GM19372 (cell line): Measurements from ENCODE around the gene SYNE1.
"Not testable (repeated sequence)": the region's sequence is repeated elsewhere in the genome, so short reads cannot be mapped to it uniquely, and the experiment has no call there.

Experiments
- ATAC-seq: cut with Tn5 transposase; IDR thresholded peaks from one replicate; pipeline ENCODE4 v1.9.1; 2021; ENCODE audit warnings: mild to moderate bottlenecking, low read depth, moderate library complexity; ENCODE audit not compliant: unreplicated experiment

Gene SYNE1

GRCh38 chr6:152334555-152334954 lies 302.6 kb downstream of the SYNE1 start:
- no peak for ATAC-seq

DNA sequence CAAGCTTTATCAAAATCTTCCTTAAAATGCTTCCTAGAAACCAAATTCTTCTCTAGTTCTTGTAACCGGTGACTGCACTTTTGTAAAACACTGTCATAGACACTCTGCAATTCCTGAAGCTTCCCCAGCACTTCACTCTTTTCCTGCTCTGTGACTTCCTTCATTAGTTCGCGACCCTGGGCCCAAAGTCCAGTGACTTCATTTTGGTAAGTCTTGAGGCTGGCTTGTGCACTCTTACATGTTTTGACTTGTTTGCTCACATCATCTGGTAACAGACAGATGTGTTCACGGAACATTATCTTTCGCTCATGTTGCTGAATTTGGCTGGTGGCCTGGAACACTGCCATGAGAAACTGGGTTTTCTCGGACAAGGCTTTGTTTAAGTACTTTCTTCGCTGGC lies 306.2 kb downstream of the SYNE1 start:
- no peak for ATAC-seq

DNA sequence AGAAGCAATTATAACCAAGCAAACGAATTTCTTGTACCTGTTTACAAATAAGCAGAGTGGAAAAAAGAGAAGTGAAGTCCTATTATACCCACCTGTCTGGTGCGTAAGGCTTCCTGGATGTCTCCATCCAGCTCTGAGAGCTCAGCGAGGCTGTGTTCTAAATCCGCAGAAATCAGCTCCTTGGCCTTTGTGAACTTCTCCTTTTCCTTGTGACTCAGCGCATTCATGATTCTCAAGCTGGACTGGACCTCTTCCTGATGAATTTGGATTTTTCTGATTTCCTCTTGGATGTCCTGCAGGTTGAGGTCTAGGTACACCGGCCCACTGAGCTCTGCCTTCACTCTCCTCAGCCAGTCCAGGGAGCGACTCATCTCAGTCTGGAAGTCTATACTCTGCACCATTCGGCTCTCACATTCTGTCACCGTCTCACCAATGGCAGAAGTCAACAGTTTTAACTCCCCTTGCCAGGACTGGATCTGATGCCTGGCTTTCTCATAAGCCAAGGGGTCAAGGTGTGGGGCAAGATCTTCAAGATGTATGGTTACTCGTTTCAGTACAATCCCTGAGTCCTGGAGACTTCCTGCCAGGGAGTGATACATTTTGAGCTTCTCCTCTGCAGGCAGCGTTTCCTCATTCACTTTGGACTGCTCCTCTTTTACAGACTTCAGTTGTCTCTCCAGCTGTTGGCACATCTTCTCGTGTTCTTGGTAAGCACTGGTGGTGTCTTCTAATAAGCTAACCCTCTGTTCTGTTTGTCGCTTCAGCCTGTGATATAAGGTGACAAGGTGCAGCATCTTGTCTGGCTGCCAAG lies 307.3 kb downstream of the SYNE1 start:
- ATAC-seq, result no peak

- ATAC-seq, result not testable (repeated sequence)
These were observed 309.0 kb downstream of the SYNE1 start for GRCh38 chr6:152328200-152328599.

DNA sequence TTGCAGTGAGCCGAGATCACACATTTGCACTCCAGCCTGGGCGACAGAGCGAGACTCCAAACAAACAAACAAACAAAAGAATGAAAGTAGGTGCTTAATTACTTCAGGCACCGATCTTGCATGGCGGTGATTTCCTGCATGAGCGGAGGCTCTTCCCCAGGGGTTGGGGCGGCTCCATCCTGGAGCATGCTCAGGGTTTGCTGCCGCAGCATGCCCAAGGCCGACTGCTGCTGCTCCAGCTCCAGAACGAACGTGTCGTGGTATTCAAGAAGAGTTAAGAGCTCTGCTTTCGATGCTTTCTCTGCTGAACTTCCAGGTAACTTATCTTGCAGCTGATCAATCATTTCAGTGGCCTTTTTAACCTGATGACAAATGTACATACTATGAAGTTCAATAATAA lies 313.8 kb downstream of the SYNE1 start:
- ATAC-seq, result no peak

DNA sequence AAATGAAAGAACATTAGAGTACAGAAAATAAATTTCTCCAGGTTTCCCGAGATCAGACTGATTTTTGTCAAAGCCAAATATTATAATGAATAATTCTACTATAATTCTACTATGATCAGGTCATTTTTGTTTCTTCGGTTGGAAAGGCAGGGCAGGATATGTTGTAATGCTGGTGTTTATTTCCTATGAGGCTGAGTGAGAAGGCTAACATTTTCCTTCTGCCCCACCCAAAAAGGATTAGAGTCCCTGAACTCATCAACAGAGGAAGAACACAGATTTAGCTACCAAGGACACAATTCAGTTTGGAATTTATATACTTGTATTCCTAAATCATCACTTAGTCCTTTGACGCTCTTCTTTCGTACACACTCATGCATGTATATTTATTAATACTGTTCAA lies 318.9 kb downstream of the SYNE1 start:
- no peak for ATAC-seq

DNA sequence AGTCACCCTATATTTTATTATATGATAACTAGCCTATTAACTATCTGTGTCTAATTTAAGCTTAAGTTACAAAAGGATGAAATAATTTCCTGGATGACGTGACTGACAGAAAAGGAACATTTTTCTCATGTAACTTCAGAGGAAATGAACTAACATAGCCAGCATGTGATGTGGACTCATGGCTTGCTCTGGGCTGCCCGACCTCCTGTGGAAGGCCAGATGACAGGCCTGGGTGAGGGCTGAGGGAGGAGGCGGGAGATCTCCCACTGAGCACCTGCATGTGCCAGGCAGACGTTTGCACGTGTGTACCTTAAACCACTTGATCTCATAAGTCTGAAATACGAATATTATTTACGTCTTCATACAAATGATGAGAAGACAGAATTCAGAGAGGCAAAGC lies 321.1 kb downstream of the SYNE1 start:
- no peak for ATAC-seq

DNA sequence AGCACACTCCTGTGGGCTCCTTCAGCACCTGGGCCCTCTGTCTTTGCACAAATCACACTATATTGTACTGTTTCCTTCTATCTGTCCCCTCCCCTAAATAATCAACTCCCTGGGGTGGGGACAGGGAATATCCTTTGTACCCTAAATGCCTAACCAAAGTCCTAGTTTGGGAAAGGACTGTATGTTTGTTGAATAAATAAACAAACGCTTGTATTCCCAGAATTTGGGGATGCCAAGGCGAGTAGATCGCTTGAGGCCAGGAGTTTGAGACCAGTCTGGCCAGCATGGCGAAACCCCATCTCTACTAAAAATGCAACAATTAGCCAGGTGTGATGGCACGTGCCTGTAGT lies 322.7 kb downstream of the SYNE1 start:
- no peak for ATAC-seq

DNA sequence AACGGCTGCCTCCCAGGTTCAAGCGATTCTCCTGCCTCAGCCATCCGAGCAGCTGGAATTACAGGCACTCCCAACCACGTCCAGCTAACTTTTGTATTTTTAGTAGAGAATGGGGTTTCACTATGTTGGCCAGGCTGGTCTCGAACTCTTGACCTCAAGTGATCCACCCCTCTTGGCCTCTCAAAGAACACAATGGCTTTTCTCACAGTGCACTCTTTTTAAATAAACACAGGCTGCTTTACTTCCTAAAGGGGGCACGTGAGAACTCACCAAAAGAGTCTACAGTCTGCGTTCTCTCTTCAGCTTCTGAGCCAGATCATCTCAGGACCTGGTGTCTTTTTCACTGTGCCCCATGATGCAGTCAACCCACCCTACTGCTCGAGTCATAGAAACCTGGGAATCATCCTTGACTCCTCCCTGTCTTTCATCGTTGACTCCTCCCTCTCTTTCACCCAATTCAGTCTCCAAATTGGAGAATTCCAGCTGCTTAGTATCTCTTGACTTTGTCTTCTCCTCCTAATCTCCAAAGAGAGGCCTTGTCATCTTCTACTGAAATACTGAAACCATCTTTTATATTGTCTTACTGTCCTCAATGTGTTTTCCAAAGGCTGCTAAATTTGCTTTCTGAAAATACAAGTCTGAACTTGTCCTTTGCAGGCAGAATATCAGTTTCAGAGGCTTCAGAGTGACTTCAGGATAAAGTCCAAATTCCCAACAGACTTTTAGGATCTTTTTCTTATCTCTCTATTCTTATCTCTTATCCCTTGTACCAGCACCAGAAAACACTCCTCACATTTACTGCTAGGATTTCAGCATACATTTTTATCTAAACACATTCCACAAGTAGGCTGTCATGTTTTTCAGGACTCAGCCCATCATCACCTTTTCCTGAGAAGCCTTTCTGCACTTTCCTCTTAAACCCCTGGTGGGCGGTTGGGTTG lies 323.4 kb downstream of the SYNE1 start:
- no peak for ATAC-seq

GRCh38 chr6:152312434-152312833 lies 324.7 kb downstream of the SYNE1 start:
- no peak for ATAC-seq

- no peak for ATAC-seq
These were observed 326.7 kb downstream of the SYNE1 start for GRCh38 chr6:152310371-152310954.

- ATAC-seq, result no peak
These were observed 327.5 kb downstream of the SYNE1 start for GRCh38 chr6:152309648-152310047.

DNA sequence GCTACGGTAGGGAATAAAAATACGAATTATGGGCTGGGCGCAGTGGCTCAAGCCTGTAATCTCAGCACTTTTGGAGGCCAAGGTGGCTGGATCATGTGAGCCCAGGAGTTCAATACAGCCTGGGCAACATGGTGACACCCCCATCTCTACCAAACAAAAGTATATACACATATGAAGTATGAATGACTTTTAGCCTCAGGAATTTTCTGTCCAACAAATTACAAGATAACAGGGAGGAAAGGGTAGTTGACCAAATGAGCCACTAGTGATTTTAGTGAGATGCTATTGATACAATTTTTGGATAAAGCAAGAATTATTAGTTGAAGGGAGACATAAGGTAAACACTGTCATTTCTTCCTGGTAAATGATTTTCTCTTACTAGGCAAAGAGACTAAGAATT lies 328.2 kb downstream of the SYNE1 start:
- ATAC-seq, result no peak

GRCh38 chr6:152308306-152308705 lies 328.9 kb downstream of the SYNE1 start:
- ATAC-seq, result no peak

DNA sequence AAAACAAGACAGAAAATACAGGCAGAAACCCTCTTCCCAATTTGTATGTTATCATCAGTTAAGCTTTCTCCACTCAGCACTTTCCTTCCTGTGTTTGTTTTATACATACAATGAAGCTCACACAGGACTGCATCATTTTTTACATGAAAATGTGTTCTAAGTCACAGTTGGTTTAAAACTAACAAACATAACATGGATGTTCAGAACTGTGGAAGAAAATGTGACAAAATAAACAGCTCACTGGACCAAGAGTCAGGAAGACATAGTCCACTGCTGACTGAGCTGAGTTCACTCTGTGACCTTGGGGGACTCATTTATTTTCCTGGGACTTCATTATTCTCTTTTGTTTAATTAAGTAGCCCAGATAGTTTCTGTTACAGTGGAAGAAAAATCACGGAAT lies 331.5 kb downstream of the SYNE1 start:
- no peak for ATAC-seq

DNA sequence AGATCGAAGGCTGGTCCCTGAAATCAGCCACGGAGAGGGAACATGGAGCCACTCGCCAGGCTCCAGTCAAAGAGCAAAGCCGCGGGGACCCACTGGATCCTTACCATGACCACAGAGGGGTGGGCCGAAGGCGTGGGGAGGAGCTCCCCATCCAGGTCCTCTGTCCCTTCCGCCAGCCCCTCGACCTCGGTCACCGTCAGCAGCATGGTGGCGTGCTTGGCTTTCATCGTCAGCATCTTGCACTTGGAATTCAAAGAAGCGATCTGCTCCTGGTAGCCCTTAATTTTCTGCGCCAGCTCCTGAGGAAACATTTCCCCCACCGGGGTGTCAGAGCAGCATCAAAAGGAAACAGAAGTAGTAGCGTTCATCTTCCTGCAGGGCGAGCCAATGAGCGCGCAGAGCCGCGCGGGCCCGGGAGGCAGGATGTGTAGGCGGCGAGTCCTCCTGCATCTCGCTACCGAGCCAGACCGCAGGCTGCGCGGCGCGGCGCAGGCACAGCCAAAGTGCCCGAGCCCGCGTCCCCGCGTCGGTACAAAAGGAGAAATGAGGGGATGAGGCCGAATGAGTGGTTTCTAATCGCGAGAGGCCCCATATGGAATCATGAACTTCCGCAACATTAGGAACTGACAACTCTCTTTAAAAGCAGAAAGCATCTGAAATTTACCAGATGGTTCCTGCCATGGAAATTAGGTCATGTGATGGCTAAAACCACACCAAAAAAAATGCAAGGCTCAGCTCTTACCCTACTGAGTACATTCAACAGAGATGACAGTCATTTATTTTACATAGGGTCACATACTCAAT lies 335.2 kb downstream of the SYNE1 start:
- peak; percentile 88 for ATAC-seq

- peak; percentile 22 for ATAC-seq
These were observed 336.0 kb downstream of the SYNE1 start for GRCh38 chr6:152301021-152301764.

DNA sequence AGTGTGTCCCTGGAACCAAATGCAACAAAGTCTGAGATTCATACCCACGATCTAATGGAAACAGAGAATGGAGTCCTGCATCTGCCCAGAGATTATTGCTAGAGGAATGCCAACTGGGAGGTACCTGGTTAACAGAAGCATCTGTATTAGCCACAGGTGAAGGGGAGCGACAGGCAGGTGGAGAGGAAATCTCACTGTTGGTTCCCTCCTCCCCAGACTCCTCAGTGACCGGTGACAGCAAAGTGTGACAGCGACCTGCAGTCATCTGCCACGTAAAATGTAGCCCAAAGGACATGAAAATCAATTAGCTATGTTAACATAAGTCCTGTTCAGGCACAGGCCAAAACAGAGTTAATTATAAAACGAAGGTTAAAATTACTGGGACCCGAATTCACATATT lies 336.6 kb downstream of the SYNE1 start:
- no peak for ATAC-seq

- no peak for ATAC-seq
These were observed 338.1 kb downstream of the SYNE1 start for GRCh38 chr6:152298848-152299735.
